ENCODE measurements around the gene ELSPBP1.
"Not testable (repeated sequence)": the region's sequence is repeated elsewhere in the genome, so short reads cannot be mapped to it uniquely, and the experiment has no call there.

Gene ELSPBP1

DNA sequence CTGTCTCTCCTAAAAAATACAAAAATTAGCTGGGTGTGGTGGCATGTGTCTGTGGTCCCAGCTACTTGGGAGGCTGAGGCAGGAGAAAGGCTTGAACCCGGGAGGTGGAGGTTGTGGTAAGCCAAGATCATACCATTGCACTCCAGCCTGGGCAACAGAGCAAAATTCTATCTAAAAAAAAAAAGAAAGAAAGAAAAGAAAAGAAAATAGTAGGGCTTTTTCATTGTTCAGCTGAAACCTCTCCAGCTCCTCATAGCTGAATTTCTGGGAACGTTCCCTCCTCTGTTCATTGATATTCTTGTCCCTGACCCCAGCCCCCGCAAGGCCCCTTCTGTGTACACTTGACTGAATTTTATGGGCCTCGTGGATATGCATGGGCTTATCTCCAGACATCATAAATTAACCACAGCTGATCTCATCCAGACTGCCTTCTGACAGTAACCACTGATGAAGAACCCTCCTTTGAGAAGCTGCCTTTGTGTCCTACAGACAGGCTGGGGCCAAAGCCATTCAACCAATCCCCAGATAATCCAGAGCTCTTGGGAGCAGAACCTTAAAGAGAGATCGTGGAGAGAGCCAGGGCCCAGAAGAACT is at the start of gene ELSPBP1:
Gene ELSPBP1, plus strand, starts transcription at position 424 of the 594 bp plus-strand sequence. CDS start 14,036 bp downstream, outside the sequence.
- DNase-seq, result no peak

DNA sequence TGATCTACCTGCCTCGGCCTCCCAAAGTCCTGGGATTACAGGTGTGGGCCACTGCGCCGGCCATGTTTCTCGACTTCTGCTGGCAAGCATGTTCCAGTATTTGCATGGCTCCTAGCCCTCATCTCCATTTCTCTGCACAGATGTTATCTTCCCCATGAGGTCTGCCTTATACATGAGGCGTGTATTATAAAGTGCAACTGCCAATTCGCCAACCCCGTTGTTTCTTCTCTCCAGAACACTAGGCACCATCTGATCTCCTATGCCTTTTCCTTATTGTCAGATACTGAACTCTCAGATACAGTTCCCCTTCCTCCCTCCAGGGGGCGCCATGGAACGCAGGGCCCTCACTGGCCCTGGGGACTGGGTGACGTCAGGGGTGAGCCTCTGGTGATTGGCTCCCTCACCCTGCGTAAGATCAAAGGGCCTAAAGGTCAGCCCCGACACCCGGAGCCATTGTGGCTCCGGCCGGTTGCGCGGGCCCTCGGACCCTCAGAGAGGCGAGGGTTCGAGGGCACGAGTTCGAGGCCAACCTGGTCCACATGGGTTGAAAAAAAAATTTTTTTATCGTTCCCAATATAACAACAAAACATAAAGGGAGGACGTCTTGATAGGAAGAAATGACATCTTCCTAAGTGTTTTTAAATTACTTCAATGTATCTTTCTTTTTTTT is 44.4 kb upstream of the ELSPBP1 start:
- DNase-seq, result peak; percentile 18

DNA sequence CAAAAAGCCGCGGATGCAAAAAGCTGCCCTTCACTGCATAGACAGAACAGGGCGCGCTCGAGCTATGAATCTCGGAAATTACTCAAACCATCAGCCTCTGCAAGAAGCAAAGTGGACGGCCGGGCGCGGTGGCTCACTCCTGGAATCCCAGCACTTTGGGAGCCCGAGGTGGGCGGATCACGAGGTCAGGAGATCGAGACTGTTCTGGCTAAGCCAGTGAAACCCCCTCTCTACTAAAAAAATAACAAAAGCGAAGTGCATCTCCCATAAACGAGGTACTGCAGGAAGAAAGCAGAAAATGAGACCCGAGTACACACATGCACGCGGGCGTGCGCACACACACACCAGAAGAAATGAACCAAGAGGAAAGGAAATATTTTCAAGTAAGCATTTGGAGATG is 42.3 kb upstream of the ELSPBP1 start:
- not testable (repeated sequence) for DNase-seq

DNA sequence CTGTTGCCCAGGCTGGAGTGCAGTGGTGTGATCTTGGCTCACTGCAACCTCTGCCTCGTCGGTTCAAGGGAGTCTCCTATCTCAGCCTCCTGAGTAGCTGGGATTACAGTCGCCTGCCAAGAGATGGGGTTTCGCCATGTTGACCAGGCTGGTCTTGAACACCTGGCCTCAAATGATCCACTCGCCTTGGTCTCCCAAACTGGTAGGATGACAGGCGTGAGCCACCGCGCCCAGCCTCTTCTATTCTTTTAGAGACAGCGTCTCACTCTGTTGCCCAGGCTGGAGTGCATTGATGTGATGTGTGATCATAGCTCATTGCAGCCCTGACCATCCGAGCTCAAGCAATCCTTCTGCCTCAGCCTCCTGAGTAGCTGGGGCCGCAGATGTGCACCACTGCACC is 38.5 kb upstream of the ELSPBP1 start:
- not testable (repeated sequence) for DNase-seq

DNA sequence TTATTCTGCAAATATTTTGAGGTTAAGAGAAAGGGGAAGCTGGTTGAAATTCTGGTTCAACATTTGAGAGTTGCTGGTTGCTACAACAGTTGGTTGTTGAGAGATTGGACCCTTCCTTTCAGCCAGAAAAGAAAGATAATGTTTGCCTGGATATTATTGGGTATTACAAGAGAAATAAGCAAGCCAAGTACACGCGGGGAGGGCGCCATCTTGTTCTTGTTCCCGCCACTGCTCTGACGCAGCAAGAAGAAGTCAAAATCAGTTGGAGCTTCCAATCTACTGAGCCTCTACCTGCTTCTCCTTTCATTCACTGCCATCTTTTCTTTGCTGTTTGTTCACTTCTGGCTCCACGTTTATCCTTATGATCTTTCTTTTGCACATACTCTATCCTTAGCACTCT is 20.9 kb upstream of the ELSPBP1 start:
- DNase-seq, result no peak

DNA sequence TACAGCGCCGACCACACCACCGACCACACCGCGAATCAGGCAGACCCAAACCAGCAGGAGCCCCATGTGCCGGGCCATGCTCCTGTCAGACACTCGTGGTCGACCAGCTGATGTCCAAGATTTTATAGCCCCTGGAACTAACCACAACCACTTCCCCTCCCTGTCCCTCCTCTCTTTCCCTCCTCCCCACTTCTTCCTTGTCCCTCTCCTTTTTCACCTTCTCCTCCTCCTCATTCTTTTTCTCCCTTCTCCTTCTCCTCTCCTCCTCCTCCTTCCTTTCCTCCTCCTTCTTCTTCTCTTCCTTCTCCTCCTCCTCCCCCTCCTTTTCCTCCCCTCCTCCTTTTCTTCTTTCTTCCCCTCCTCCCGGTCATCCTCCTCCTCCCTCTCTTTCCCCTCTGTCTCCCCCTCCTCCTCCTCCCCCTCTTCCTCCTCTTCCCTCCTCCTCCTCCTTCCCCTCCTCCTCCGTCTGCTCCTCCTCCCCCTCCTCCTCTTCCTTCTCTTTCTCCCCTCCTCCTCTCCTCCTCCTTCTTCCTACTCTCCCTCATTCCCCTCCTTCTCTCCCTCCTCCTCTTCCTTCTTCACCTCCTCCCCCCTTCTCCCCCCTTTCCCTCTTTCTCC is 3.1 kb upstream of the ELSPBP1 start:
- DNase-seq, result no peak

DNA sequence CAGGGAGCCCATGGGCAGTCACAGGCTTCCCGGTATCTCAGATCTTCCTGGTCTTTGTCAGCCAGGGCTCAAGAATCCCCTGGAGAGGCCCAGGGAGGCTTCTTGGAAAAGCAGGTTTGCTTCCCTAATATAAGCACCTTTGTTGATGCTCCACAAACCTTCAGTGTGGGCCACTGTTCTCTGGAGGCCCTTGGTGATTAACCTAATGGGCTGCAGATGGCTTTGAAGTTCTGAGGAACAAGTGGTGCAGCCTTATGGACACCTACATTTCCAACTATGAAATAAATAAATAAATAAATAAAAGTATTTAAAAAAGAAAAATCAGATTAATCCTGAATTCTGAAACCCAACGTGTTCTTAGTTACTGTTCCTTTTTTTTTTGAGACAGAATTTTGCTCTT is 2.4 kb upstream of the ELSPBP1 start, which contains the start of gene BSPH1:
Gene BSPH1, minus strand, starts transcription at position 101 of the 400 bp plus-strand sequence. Its CDS starts 89 bp downstream, at position 12.
- no peak for DNase-seq

DNA sequence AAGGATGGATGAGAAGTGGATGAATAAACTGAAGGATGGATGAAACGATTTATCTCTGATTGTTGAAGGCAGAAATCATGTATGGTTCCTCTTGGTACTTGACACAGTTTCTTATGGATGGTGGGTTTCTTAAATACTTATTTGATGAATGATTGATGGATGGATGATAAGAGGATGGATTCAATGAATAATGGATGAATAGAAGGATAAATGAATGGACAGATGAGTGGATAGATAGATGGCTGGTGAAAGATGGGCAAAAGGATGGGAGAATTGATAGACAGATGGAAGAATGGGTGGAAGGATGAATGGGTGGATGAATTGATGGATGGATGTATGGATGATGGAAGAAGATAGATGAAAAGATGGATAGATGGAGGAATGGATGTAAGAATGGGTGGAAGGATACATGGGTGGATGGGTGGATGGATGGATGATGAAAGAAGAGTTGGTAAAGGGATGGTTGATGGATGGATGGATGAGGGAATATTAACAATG is 1.8 kb downstream of the ELSPBP1 start:
- no peak for DNase-seq

DNA sequence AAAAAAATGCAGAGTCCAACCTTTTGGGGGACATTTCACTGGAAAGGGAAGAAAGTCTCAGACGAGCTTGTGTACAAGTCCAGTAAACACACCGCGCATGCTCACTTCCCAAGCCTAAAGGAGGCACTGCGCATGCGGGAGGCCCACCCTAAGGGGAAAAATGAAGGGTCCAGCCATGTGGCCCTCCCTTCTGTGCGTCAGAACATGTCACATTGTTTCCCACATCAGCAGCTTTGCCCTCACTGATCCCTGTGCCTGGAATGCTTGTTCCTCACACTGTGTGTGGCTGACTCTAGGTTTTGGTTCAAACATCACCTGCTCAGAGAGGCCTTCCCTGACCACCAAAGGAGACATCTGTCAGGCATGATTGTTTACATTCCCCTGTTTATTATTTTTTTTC is 4.4 kb downstream of the ELSPBP1 start:
- no peak for DNase-seq

DNA sequence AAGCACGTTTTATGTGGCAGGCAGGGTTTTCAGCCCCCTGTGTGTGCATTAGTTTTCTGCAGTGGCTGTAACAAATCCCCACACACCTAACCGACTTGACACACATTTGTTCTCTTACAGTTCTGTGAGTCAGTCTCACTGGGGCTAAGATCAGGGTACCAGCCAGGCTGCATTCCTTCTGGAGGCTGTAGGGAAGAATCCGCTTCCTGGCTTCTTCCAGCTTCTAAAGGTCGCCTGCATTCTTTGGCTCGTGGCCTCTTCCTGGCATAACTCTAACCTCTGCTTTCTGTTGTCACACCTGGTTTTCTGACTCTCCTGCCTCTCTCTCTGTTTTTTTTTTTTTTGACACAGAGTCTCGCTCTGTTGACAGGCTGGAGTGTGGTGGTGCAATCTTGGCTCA is 6.4 kb downstream of the ELSPBP1 start:
- DNase-seq, result no peak

DNA sequence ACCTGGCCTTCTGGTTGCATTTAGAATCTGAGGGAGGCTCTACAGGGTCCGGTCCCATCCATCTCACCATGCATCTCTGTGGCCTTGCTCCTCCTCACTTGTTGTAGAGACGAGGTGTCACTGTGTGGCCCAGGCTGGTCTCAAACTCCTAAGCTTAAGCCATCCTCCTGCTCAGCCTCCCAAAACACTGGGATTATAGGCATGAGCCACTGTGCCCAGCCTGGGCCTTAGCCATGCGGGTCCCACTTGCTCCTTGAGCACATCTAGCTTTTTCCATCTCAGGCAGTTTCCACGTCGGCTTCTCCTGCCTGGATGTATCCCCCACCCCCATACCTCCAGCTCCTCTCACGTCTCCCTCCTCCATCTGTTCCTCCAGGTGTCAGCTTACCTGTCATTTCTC is 9.8 kb downstream of the ELSPBP1 start:
- no peak for DNase-seq

DNA sequence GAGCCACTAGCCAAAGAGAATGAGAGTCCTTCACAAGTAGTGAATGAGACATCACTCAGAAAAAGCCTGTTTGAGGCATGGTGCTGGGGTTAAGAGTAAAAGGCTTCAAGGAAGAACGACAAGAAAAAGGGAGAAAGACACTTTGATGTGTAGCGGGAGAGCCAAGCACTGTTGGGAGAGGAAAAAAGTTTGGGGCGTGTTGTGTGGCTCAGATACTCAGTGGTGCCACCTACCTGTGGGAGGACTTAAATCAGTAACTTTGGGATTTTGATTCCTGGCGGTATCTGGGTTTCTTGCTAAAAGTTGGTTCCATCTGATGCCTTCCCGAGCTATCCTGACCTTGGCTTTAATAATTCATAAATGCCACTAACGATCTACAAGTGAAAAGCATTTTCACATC is 12.3 kb downstream of the ELSPBP1 start:
- DNase-seq, result peak; percentile 3

DNA sequence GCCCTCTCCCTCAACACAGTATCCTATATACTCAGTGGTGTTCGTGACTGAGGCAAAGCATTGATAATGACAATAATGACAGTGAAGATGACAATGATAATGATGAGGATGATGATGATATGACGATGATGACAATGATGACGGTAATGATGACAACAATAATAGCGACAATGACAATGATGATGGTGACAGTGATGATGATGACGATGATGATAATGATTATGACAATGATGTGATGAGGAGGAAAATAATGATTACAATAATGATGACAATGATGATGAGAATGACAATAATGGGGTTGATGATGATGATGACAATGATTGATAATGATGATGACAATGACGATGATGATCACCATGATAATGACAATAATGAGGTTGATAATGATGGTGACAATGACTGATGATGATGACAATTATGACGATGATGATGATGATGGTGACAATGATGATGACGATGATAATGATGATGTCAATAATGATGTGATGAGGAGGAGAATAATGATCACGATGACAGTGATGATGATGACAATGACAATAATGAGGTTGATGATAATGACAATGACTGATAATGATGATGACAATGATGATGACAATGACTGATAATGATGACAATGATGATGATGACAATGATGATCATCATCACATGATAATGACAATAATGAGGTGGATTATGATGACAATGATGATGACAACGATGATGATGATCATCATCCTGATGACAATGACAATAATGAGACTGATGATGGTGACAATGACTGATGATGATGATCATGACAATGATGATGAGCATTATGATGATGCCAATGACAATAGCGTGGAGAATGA is 16.7 kb downstream of the ELSPBP1 start:
- DNase-seq, result no peak

DNA sequence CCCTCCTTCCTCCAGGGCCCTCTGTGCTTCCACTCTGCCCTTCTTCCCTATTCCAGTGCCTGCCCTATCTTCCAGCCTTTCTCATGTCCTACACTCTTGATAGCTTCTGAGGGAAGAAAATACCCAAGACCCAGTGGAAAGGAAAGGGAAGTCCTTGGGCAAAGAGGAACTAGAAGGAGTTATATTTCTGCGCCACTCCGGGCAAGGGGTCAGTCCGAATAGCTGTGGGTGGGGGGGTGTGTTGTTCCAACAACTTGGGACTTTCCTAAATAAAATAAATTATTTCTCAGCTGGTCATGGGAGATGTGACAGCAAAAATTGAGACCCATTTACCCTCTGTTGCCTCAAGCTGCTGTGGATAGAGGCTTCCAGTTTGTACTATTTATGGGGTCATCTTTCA is 26.3 kb downstream of the ELSPBP1 start:
- no peak for DNase-seq

DNA sequence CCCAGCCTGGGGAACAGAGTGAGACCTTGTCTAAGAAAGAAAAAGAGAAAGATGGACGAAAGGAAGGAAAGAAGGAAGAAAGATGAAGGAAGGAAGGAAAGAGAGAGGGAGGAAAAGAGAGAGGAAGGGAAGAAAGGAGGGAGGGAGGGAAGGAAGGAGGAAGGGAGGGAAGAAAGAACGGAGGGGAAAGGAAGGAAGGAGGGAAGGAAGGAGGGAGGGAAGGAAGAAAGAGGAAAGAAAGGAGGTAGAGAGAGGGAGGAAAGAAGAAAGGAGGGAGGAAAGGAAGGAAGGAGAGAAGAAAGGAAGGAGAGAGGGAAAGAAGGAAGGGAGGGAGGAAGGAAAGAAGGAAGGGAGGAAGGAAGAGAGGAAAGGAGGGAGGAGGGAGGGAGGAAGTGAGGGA is 28.6 kb downstream of the ELSPBP1 start:
- DNase-seq, result no peak

DNA sequence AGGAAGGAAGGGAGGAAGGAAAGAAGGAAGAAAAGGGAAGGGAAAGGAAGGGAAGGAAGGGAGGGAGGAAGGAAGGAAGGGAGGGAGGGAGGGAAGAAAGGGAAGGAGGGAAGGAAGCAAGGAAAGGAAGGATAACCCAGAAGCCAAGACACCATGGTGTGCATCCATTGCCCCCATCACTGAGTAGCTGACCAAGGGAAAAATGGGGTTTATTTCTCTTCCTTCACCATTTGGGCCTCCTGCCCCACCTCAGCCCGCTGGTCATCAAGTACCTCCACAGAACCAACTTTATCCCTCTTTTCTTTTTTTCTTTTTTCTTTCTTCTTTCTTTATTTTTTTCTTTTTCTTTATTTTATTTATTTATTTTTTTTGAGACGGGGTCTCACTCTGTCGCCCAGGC is 29.1 kb downstream of the ELSPBP1 start:
- DNase-seq, result no peak

DNA sequence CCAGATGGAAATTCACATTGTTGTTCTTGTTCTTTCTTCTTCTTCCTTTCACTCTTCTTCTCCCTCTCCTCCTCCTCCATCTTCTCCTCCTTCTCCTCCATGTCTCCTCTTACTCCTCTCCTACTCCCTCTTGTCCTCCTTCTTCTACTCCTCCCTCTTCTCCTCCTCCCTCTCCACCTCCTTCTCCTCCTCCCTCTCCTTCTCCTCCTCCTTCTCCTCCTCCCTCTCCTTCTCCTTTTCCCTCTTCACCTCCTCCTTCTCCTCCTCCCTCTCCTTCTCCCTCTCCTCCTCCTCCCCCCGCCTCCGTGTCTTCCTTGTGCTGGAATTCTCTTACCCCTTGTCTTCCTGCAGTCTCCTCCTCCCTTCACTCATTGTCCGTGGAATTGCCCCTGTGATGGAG is 31.0 kb downstream of the ELSPBP1 start:
- DNase-seq, result no peak

DNA sequence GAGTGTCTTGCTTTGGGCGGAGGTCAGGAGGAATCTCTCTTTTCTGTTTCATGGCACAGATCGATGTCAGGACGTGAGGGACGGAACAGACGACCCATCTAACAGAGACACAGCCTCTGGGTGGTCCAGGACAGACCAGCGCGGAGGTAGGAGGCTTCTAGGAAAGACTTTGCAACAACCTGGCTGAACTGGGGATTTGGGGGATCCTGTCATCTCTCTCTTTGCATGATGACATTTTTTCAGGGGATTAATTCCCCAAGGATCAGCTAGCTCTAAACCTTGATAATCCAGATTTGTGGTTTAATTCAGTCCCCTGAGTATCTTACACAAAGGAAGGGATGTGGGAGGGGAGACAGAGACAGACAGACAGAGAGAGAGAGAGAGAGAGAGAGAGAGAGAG is 35.0 kb downstream of the ELSPBP1 start:
- DNase-seq, result no peak

DNA sequence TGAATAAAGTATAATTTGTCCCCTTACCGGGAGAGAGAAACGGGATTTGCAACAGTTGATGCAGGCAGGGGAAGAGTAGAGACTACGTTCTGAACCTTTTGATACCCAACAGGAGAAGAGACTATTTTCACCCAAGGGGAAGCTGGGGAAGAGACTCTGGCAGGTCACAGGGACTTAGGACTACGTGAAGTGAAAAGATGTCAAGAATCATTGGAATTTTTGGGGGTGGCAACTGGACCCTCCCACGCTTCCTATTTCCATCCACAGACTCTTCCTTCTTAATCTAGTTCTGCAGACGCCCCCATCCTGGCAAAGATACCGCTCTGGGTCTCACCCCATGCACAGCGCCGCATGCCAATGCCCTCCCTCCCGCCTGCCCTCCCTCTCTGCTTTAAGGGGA is 35.6 kb downstream of the ELSPBP1 start:
- DNase-seq, result no peak

DNA sequence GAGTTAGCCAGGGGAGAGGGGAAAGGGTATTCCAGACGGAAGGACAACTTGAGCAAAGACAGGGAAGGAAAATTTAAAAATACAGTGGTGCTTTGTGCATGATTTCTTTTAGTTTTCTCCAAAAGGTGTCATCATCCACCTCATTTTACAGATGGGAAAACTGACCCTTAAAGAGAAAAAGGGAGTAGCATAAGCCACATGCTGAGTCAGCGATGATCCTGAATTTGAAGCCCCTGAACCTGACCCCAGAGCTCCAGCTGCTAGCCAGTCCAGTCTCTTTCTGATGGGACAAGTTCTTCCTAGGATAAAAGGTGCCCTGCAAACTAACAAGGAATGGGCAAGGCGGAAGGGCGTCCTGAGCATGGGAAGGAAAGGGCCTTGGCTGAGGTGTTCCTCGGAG is 39.2 kb downstream of the ELSPBP1 start:
- no peak for DNase-seq

DNA sequence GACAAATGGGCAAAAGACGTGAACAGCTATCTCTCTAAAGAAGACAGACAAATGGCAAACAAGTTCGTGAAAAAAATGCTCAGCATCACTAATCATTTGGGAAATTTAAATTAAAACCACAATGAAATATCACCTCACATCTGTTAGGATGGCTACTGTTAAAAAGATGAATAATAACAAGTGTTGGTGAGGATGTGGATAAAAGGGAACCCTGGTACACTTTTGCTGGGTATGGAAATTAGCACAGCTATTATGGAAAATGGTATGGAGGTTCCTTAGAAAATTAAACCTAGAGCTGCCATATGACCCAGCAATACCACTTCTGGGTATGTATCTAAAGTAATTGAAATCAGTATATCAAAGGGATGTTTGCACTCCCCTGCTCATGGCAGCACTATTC is 42.3 kb downstream of the ELSPBP1 start:
- no peak for DNase-seq

DNA sequence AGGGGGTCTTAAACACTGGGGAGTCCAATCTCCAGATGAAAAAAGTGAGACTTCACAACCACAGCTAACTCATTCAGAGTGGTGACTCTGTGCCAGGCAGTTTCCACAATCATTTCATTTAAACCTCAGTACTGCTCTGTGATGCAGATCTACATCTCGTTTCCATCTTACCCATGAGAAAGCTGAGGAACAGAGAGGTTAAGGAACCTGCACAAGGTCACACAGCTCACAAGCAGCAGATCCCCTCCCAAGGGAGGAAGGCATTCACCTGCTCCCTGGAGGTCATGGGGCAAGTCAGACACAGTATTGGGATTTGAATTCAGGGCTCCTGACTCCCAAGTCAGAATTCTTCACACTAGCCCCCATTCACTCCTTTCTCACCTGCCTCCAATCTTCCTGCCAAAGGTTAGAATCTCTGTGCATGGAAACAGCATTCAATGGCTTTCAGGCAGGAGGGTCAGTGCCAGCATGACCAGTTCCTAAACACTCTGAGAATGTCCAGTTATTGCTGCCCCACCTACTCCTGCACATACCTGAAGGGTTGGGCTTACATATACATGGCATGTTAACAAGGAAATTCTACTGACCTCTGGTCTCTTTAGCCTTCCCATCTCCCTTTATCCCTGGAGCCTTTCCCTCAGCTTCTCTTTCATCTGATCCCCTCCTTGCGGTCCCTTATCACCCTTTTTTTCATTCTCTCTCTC is 47.6 kb downstream of the ELSPBP1 start:
- DNase-seq, result no peak
